ENCODE data around the gene NDUFS4.

DNA sequence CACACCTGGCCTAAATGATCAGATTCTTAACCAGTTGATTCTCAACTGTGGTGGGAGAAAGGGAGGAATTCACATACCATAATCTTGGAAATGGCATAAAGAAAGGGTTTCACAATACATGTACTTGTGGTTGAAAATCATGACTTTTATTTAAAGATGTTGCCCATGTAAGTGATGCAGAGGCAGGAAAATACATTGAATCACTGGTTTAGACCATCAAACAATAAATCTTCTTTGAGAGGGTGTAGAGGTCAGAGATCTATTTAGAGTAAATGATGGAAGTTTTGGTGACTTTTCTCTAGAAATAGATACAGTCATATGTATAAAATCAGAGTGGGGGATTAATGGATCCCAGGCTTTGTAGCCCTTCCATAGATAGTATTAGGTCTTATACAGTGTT, 15.4 kb downstream of the NDUFS4 start:
- TF ChIP-seq POLR2A (IDR thresholded peaks at IDR 0.05; ENCODE audit: low read depth) = no peak
- TF ChIP-seq, protein P1, sequence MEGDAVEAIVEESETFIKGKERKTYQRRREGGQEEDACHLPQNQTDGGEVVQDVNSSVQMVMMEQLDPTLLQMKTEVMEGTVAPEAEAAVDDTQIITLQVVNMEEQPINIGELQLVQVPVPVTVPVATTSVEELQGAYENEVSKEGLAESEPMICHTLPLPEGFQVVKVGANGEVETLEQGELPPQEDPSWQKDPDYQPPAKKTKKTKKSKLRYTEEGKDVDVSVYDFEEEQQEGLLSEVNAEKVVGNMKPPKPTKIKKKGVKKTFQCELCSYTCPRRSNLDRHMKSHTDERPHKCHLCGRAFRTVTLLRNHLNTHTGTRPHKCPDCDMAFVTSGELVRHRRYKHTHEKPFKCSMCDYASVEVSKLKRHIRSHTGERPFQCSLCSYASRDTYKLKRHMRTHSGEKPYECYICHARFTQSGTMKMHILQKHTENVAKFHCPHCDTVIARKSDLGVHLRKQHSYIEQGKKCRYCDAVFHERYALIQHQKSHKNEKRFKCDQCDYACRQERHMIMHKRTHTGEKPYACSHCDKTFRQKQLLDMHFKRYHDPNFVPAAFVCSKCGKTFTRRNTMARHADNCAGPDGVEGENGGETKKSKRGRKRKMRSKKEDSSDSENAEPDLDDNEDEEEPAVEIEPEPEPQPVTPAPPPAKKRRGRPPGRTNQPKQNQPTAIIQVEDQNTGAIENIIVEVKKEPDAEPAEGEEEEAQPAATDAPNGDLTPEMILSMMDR (IDR thresholded peaks at IDR 0.05) = no peak
- TF ChIP-seq POLR2AphosphoS5 (IDR thresholded peaks at IDR 0.05) = no peak

All from esophagus muscularis mucosa (tissue), 3 donors.